PC-3 (cell line): Measurements from ENCODE around the gene YKT6.

Source experiments
- CTCF ChIP-seq: fragments of 300-600 bp; sonication (generic); conservative IDR thresholded peaks from 2 replicates; pipeline ENCODE4 v1.5.1; 2017; ENCODE audit warnings: antibody characterized with exemption, low read depth, mild to moderate bottlenecking, low read length
- EZH2 ChIP-seq: fragments of 300-600 bp; sonication (generic); IDR thresholded peaks from one replicate; pipeline ENCODE4 v1.6.1; 2017; ENCODE audit warnings: antibody characterized with exemption, mild to moderate bottlenecking, low read length; ENCODE audit not compliant: unreplicated experiment
- EZH2phosphoT487 ChIP-seq: fragments of 300-600 bp; sonication (generic); IDR thresholded peaks from 2 replicates; pipeline ENCODE4 v1.6.1; 2018; ENCODE audit warnings: mild to moderate bottlenecking, antibody characterized with exemption, low read length, borderline replicate concordance

GRCh38 chr7:44216019-44216418, 15.2 kb downstream of the YKT6 start:
- no peak for TF ChIP-seq CTCF
- no peak for TF ChIP-seq EZH2
- no peak for TF ChIP-seq EZH2phosphoT487
